Measurements from ENCODE around the gene MIXL1. TPM values are rescaled to one million over a fixed set of nuclear protein-coding genes. Genes with fewer than 3 reads are reported as not detected.
A peak's percentile ranks its signal among the peaks of the same experiment; 100 is the strongest.

The MIXL1 gene
- total and polyA plus RNA-seq, 2 of the 13 experiments (the other 11 are each of a cell fraction or from before 2014, with no cell fraction given), result 7.6 to 18.5 TPM

GRCh38 chr1:226223157-226223785 is at the start of gene MIXL1 (continued):
- TF ChIP-seq CERS6 (CRISPR knock-in tag; IDR thresholded peaks at IDR 0.05) (no peak), RFXAP (CRISPR knock-in tag; IDR thresholded peaks at IDR 0.05; ENCODE audit: borderline replicate concordance) (no peak; the same call in 1 of the 2 replicates), MLXIP (CRISPR knock-in tag; IDR thresholded peaks at IDR 0.05; ENCODE audit: borderline replicate concordance) (no peak), ZNF326 (CRISPR knock-in tag; IDR thresholded peaks at IDR 0.05; ENCODE audit: borderline replicate concordance) (no peak), REXO4 (CRISPR knock-in tag; IDR thresholded peaks at IDR 0.05; ENCODE audit: borderline replicate concordance) (no peak), NBN (conservative IDR thresholded peaks at IDR 0.05) (no peak), MXD1 (CRISPR knock-in tag; IDR thresholded peaks at IDR 0.05) (no peak), ZNF207 (IDR thresholded peaks at IDR 0.05; ENCODE audit: borderline replicate concordance) (no peak), ELF1 (CRISPR knock-in tag; IDR thresholded peaks at IDR 0.05) (0 out of 2 replicates have a peak, but pooled peaks have one; percentile 32), ZNF839 (CRISPR knock-in tag; IDR thresholded peaks at IDR 0.05; ENCODE audit: borderline replicate concordance) (no peak), ZSCAN25 (CRISPR knock-in tag; IDR thresholded peaks at IDR 0.05) (peak; percentile 68), TIGD3 (CRISPR knock-in tag; IDR thresholded peaks at IDR 0.05; ENCODE audit: borderline replicate concordance) (no peak), ZNF24 (IDR thresholded peaks at IDR 0.05) (no peak), ZNF256 (CRISPR knock-in tag; conservative IDR thresholded peaks at IDR 0.05) (no peak), ZNF639 (CRISPR knock-in tag; conservative IDR thresholded peaks at IDR 0.05) (peak; percentile 89), SIX4 (CRISPR knock-in tag; IDR thresholded peaks at IDR 0.05) (no peak), POLR2AphosphoS2 (IDR thresholded peaks at IDR 0.05; ENCODE audit: low read depth, low read length) (no peak), NR0B2 (CRISPR knock-in tag; IDR thresholded peaks at IDR 0.05) (no peak)
